OCI-LY1 (cell line): ENCODE results near the gene MAGI1.

Experiments used
- H2AFZ ChIP-seq: fragments of 200-600 bp; sonication (generic), shearing (Covaris generic); 2 replicates; pipeline ENCODE4 v1.6.0; 2014; ENCODE audit warnings: antibody characterized with exemption, mild to moderate bottlenecking, low read length
- H3F3A ChIP-seq: fragments of 200-600 bp; sonication (generic), shearing (Covaris generic); 2 replicates; pipeline ENCODE4 v1.6.0; 2014; ENCODE audit warnings: mild to moderate bottlenecking, antibody characterized with exemption, low read length, moderate library complexity; ENCODE audit not compliant: insufficient read depth
- H3K27ac ChIP-seq: fragments of 200-600 bp; sonication (generic); 2 replicates; pipeline ENCODE4 v1.5.1; 2014; ENCODE audit warnings: low read length, mixed run types, mild to moderate bottlenecking, low read depth; ENCODE audit not compliant: poor library complexity, severe bottlenecking
- H3K27me3 ChIP-seq: fragments of 200-600 bp; sonication (generic); 2 replicates; pipeline ENCODE4 v1.6.0; 2014; ENCODE audit warnings: antibody characterized with exemption, mild to moderate bottlenecking, low read length, moderate library complexity; ENCODE audit not compliant: insufficient read depth
- H3K36me3 ChIP-seq: fragments of 200-600 bp; sonication (generic); 2 replicates; pipeline ENCODE4 v1.6.1; 2014; ENCODE audit warnings: mild to moderate bottlenecking, antibody characterized with exemption, low read length, moderate library complexity, mixed read lengths; ENCODE audit not compliant: insufficient read depth
- H3K4me1 ChIP-seq: fragments of 200-600 bp; sonication (generic); 2 replicates; pipeline ENCODE4 v1.5.1; 2014; ENCODE audit warnings: mild to moderate bottlenecking, low read length, moderate library complexity; ENCODE audit not compliant: insufficient read depth, severe bottlenecking
- H3K4me2 ChIP-seq: fragments of 200-600 bp; sonication (generic), shearing (Covaris generic); 2 replicates; pipeline ENCODE4 v1.6.1; 2014; ENCODE audit warnings: low read length
- H3K4me3 ChIP-seq: fragments of 200-600 bp; sonication (generic); 2 replicates; pipeline ENCODE4 v1.5.1; 2014; ENCODE audit warnings: low read length, low read depth, mild to moderate bottlenecking, mixed read lengths; ENCODE audit not compliant: poor library complexity, severe bottlenecking
- H3K79me2 ChIP-seq: fragments of 200-600 bp; shearing (Covaris generic); 2 replicates; pipeline ENCODE4 v1.6.1; 2016; ENCODE audit warnings: mixed run types, low read length, mixed read lengths; ENCODE audit not compliant: insufficient read depth
- H3K9ac ChIP-seq: fragments of 200-600 bp; sonication (generic), shearing (Covaris generic); 2 replicates; pipeline ENCODE4 v1.6.1; 2014; ENCODE audit warnings: mild to moderate bottlenecking, low read length, mixed read lengths
- H3K9me2 ChIP-seq: fragments of 200-600 bp; sonication (generic), shearing (Covaris generic); 2 replicates; pipeline ENCODE4 v1.6.1; 2014; ENCODE audit warnings: low read depth, mild to moderate bottlenecking, low read length, mixed read lengths
- H3K9me3 ChIP-seq: fragments of 200-600 bp; shearing (Covaris generic); 2 replicates; pipeline ENCODE4 v1.6.1; 2014; ENCODE audit warnings: low read length, mixed read lengths
- H4K20me1 ChIP-seq: fragments of 200-600 bp; sonication (generic), shearing (Covaris generic); 2 replicates; pipeline ENCODE4 v1.6.0; 2016; ENCODE audit warnings: mild to moderate bottlenecking, low read length; ENCODE audit not compliant: insufficient read depth
- EZH2 ChIP-seq: fragments of 200-600 bp; sonication (generic), shearing (Covaris generic); IDR thresholded peaks from 2 replicates; pipeline ENCODE4 v1.8.0; 2017; ENCODE audit warnings: borderline replicate concordance, mixed run types, mild to moderate bottlenecking, antibody characterized with exemption, low read length, moderate library complexity, mixed read lengths
- TF ChIP-seq, protein P1 (sequence below): fragments of 200-600 bp; sonication (generic), shearing (Covaris generic); IDR thresholded peaks from 2 replicates; pipeline ENCODE4 v1.5.1; 2017; ENCODE audit warnings: mild to moderate bottlenecking, antibody characterized with exemption, low read length, moderate library complexity, mixed read lengths

The MAGI1 gene

DNA sequence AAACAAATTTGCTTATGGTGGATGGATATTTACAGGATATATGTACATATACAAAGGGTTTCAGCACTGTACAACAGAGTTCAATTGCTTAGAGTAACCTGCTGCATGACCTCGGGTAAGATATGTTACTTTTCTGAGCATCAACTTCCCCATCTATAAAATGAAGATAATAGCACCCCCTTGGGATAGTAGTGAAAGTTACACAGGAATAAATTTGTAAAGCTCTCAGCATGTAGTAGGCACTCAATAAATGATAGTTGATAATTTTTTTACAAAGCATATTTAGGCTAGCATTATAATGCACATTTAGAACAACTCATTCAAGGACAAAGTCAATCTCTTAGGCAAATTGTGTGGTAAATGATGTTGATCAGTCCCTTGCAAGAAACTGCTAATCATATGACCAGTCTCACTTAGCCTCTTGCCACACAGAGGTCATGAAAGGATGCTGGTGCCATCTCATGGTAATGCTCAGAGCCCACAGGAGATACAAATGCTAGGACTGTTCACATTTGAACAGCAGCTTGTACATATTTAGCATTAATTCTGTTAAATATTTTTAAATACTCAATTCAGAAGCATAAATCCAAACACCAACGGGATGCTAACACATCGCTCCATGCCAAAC, 123.9 kb downstream of the MAGI1 start:
- no peaks in the 10 kb centered on the region for H4K20me1 ChIP-seq
- no peaks in the 10 kb centered on the region for H3K9me2 ChIP-seq
- H3K9me3 ChIP-seq = no peaks in the 10 kb centered on the region
- H3K27ac ChIP-seq = no peak overlapping the region
- no peaks in the 10 kb centered on the region for H3K79me2 ChIP-seq
- H3K27me3 ChIP-seq = no peaks in the 10 kb centered on the region
- no peak overlapping the region for H2AFZ ChIP-seq
- TF ChIP-seq, protein P1, sequence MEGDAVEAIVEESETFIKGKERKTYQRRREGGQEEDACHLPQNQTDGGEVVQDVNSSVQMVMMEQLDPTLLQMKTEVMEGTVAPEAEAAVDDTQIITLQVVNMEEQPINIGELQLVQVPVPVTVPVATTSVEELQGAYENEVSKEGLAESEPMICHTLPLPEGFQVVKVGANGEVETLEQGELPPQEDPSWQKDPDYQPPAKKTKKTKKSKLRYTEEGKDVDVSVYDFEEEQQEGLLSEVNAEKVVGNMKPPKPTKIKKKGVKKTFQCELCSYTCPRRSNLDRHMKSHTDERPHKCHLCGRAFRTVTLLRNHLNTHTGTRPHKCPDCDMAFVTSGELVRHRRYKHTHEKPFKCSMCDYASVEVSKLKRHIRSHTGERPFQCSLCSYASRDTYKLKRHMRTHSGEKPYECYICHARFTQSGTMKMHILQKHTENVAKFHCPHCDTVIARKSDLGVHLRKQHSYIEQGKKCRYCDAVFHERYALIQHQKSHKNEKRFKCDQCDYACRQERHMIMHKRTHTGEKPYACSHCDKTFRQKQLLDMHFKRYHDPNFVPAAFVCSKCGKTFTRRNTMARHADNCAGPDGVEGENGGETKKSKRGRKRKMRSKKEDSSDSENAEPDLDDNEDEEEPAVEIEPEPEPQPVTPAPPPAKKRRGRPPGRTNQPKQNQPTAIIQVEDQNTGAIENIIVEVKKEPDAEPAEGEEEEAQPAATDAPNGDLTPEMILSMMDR = peak; percentile 40; the same call in 1 of the 2 replicates
- TF ChIP-seq EZH2 = no peak
- no peaks in the 10 kb centered on the region for H3K36me3 ChIP-seq
- H3K9ac ChIP-seq = no peak overlapping the region
- H3K4me3 ChIP-seq = no peak overlapping the region
- H3F3A ChIP-seq = no peaks in the 10 kb centered on the region
- no peak overlapping the region for H3K4me2 ChIP-seq
- H3K4me1 ChIP-seq = no peaks in the 10 kb centered on the region

DNA sequence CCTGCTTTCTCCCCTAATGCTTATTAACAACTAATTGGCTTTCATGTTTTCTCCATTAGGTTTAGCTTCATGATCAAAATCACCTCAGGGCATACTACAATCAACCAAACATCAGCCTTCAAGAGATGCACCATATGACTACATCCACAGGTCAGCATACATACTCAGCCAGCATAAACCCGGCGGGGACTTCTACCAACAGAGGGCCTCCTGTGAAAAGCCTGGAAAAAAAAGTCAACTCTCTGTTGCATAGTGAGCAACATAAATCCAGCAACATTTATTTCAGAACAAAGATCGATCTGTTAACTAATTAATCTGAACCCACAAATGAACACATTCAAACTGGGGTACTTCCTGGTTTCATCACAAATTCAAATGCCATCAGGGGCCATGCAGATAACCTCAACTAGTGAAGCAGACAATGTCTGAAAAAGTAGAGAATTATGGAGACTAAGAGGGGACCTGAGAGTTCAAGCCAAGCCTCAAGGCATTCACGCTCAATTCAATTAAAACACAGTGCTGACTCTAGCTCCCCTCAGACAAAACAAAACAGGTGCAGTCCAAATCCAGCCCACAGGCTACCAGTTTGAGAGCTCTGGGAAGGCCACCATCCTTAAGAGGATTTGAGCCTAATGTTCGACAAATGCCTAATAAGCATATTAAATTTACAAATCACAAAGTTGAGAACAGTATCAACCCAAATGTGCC, 124.5 kb downstream of the MAGI1 start:
- H3K79me2 ChIP-seq = no peaks in the 10 kb centered on the region
- H2AFZ ChIP-seq = no peak overlapping the region
- H3K4me1 ChIP-seq = no peaks in the 10 kb centered on the region
- no peak for TF ChIP-seq EZH2
- TF ChIP-seq, protein P1 = no peak
- H3K4me3 ChIP-seq = no peak overlapping the region
- no peaks in the 10 kb centered on the region for H3K27me3 ChIP-seq
- no peaks in the 10 kb centered on the region for H3F3A ChIP-seq
- H3K9ac ChIP-seq = no peak overlapping the region
- H3K4me2 ChIP-seq = no peak overlapping the region
- no peaks in the 10 kb centered on the region for H3K9me3 ChIP-seq
- H4K20me1 ChIP-seq = no peaks in the 10 kb centered on the region
- H3K36me3 ChIP-seq = no peaks in the 10 kb centered on the region
- H3K27ac ChIP-seq = no peak overlapping the region
- no peaks in the 10 kb centered on the region for H3K9me2 ChIP-seq

DNA sequence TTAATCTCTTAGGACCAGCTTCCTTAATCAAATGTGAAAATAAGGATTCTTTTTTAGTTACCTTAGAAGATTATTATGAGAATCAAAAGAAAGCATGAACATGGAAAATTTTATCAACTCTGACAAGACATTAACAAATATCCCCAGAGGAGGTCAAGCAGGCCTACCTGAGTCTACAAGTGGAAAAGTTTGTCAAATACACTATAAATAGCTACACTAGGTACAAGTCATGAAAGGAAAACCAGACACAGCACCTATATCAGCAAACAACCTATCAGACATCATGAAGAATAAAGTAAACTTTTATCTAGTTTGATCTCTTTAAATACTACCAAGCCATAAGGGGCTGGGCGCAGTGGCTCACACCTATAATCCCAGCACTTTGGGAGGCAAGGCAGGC, 126.1 kb downstream of the MAGI1 start:
- Histone ChIP-seq H3K9ac (no peak overlapping the region), H3K36me3 (no peaks in the 10 kb centered on the region), H3F3A (no peaks in the 10 kb centered on the region), H3K27ac (no peak overlapping the region), H3K79me2 (no peaks in the 10 kb centered on the region), H3K4me3 (no peak overlapping the region), H2AFZ (no peak overlapping the region), H3K4me2 (no peak overlapping the region), H3K9me3 (no peaks in the 10 kb centered on the region), H3K27me3 (no peaks in the 10 kb centered on the region), H3K9me2 (no peaks in the 10 kb centered on the region), H4K20me1 (no peaks in the 10 kb centered on the region), H3K4me1 (no peaks in the 10 kb centered on the region)
- TF ChIP-seq EZH2 = no peak
- TF ChIP-seq, protein P1 = no peak
